Tibial artery (tissue), 4 donors: ENCODE data around the gene DNAH9.

Source experiments
- DNase-seq, 2 donors: peaks; one replicate each; pipeline ENCODE4 v3.0.0-alpha.2; 2019
- H3K27ac ChIP-seq, 2 donors: fragments of 200-600 bp; sonication (generic) in 1 of 2; 1 replicate in 1 of 2; 2 replicates in 1 of 2; pipeline ENCODE4 v1.5.1; 2018 to 2019; ENCODE audit warnings: mild to moderate bottlenecking in 1 of 2
- H3K27me3 ChIP-seq, 2 donors: fragments of 200-600 bp; sonication (generic) in 1 of 2; one replicate each; pipeline versions ENCODE4 v1.5.1 to v1.6.0; 2016 to 2019
- H3K36me3 ChIP-seq, 3 donors: fragments of 200-600 bp; sonication (generic) in 2 of 3; one replicate each; pipeline ENCODE4 v1.5.1; 2016 to 2019; ENCODE audit warnings: mild to moderate bottlenecking in 2 of 3
- H3K4me1 ChIP-seq, 4 donors: fragments of 200-600 bp; sonication (generic) in 2 of 4; 1 replicate in 3 of 4; 2 replicates in 1 of 4; pipeline ENCODE4 v1.5.1; 2016 to 2019
- H3K4me3 ChIP-seq, 2 donors: fragments of 200-600 bp; sonication (generic) in 1 of 2; 1 replicate in 1 of 2; 2 replicates in 1 of 2; pipeline ENCODE4 v1.5.1; 2018 to 2019; ENCODE audit warnings: mild to moderate bottlenecking in 2 of 2
- H3K9me3 ChIP-seq, 3 donors: fragments of 200-600 bp; sonication (generic) in 1 of 3; one replicate each; pipeline ENCODE4 v1.5.1; 2016 to 2019
- CTCF ChIP-seq, 2 experiments: fragments of 200-600 bp in 1 of 2; fragments of 450-650 bp in 1 of 2; IDR thresholded peaks; one replicate each; pipeline ENCODE4 v1.5.1; 2017 to 2019; ENCODE audit warnings: antibody characterized with exemption in 2 of 2, mild to moderate bottlenecking in 1 of 2, moderate library complexity in 1 of 2
- intact Hi-C: fragments of 100-400 bp; cut with DNase I; formaldehyde crosslinking; loops from one replicate; pipeline ENCODE4 v1.15.0; 2023; ENCODE audit warnings: low total_unique reads

DNAH9 gene

GRCh38 chr17:11898526-11899235, 300.4 kb downstream of the DNAH9 start:
- Histone ChIP-seq H3K27ac (no peak overlapping the region), H3K4me1 (no peaks in the 10 kb centered on the region), H3K27me3 (no peaks in the 10 kb centered on the region), H3K36me3 (no peaks in the 10 kb centered on the region), H3K4me3 (no peak overlapping the region), H3K9me3 (no peaks in the 10 kb centered on the region)
- no peak for TF ChIP-seq CTCF (IDR thresholded peaks at IDR 0.05)
- intact Hi-C loops: no loop called here
- DNase-seq: no peak

- Histone ChIP-seq H3K4me1 (no peaks in the 10 kb centered on the region), H3K9me3 (no peaks in the 10 kb centered on the region), H3K27me3 (no peaks in the 10 kb centered on the region), H3K4me3 (no peak overlapping the region), H3K27ac (no peak overlapping the region), H3K36me3 (no peaks in the 10 kb centered on the region)
- TF ChIP-seq CTCF (IDR thresholded peaks at IDR 0.05): no peak
- DNase-seq: no peak
- intact Hi-C loops: no loop called here
Observed at GRCh38 chr17:11899537-11899942, 301.3 kb downstream of the DNAH9 start.

GRCh38 chr17:11900041-11900476, 301.8 kb downstream of the DNAH9 start:
- Histone ChIP-seq H3K27ac (no peak overlapping the region), H3K4me1 (no peaks in the 10 kb centered on the region), H3K9me3 (no peaks in the 10 kb centered on the region), H3K27me3 (no peaks in the 10 kb centered on the region), H3K4me3 (no peak overlapping the region), H3K36me3 (no peaks in the 10 kb centered on the region)
- intact Hi-C loops: no loop called here
- DNase-seq: peak in 1 of 2 donors; percentile 33
- no peak for TF ChIP-seq CTCF (IDR thresholded peaks at IDR 0.05)

- no peak overlapping the region for H3K27ac ChIP-seq
- DNase-seq: no peak
- no peaks in the 10 kb centered on the region for H3K4me1 ChIP-seq
- intact Hi-C loops: no loop called here
- H3K4me3 ChIP-seq: no peak overlapping the region
- no peaks in the 10 kb centered on the region for H3K9me3 ChIP-seq
- H3K36me3 ChIP-seq: no peaks in the 10 kb centered on the region
- no peak for TF ChIP-seq CTCF (IDR thresholded peaks at IDR 0.05)
- no peaks in the 10 kb centered on the region for H3K27me3 ChIP-seq
Observed at GRCh38 chr17:11900655-11901054, 302.4 kb downstream of the DNAH9 start.

GRCh38 chr17:11901931-11902330, 303.7 kb downstream of the DNAH9 start:
- Histone ChIP-seq H3K4me1 (no peaks in the 10 kb centered on the region), H3K27ac (no peak overlapping the region), H3K27me3 (no peaks in the 10 kb centered on the region), H3K36me3 (no peaks in the 10 kb centered on the region), H3K4me3 (no peak overlapping the region), H3K9me3 (no peaks in the 10 kb centered on the region)
- intact Hi-C loops: no loop called here
- TF ChIP-seq CTCF (IDR thresholded peaks at IDR 0.05): no peak
- DNase-seq: no peak
